ENCODE results near the gene NT5DC1. TPM values are rescaled to one million over a fixed set of nuclear protein-coding genes. Genes with fewer than 3 reads are reported as not detected.

Gene NT5DC1
- total RNA-seq, 1 experiment from 2014 or later = 27.6 TPM

- ChIA-PET POLR2A (no interaction called here), CTCF (interaction anchor here (0.6 to 1.0 kb wide), 2 partner anchors 11 to 23 kb away, joined by 3 to 5 read pairs; no protein-coding TSS in a partner anchor)
- H3K27me3 Mint-ChIP-seq (ENCODE audit: insufficient read depth, unreplicated experiment) = no peaks in the 10 kb centered on the region
- no peak overlapping the region for H3K4me3 Mint-ChIP-seq (ENCODE audit: unreplicated experiment)
- H3K36me3 Mint-ChIP-seq (ENCODE audit: insufficient read depth, unreplicated experiment) = no peaks in the 10 kb centered on the region
- no TSS peak for BruUV-seq (replicated peaks)
- H3K27ac Mint-ChIP-seq (ENCODE audit: low read depth, unreplicated experiment) = no peak overlapping the region
- no peaks in the 10 kb centered on the region for H3K4me1 Mint-ChIP-seq (ENCODE audit: insufficient read depth, unreplicated experiment)
- H3K9me3 Mint-ChIP-seq (ENCODE audit: unreplicated experiment) = no peaks in the 10 kb centered on the region
- intact Hi-C loops (cut with micrococcal nuclease) = no loop called here
- TF ChIP-seq, protein P1, sequence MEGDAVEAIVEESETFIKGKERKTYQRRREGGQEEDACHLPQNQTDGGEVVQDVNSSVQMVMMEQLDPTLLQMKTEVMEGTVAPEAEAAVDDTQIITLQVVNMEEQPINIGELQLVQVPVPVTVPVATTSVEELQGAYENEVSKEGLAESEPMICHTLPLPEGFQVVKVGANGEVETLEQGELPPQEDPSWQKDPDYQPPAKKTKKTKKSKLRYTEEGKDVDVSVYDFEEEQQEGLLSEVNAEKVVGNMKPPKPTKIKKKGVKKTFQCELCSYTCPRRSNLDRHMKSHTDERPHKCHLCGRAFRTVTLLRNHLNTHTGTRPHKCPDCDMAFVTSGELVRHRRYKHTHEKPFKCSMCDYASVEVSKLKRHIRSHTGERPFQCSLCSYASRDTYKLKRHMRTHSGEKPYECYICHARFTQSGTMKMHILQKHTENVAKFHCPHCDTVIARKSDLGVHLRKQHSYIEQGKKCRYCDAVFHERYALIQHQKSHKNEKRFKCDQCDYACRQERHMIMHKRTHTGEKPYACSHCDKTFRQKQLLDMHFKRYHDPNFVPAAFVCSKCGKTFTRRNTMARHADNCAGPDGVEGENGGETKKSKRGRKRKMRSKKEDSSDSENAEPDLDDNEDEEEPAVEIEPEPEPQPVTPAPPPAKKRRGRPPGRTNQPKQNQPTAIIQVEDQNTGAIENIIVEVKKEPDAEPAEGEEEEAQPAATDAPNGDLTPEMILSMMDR (IDR thresholded peaks at IDR 0.05; ENCODE audit: unreplicated experiment) = no peak
- DNase-seq (ENCODE audit: unreplicated experiment) = no peak
Observed at GRCh38 chr6:116144605-116145004, 44.0 kb downstream of the NT5DC1 start.

- Mint-ChIP-seq H3K36me3 (ENCODE audit: insufficient read depth, unreplicated experiment) (no peaks in the 10 kb centered on the region), H3K4me3 (ENCODE audit: unreplicated experiment) (no peak overlapping the region), H3K27me3 (ENCODE audit: insufficient read depth, unreplicated experiment) (no peaks in the 10 kb centered on the region), H3K27ac (ENCODE audit: low read depth, unreplicated experiment) (no peak overlapping the region), H3K9me3 (ENCODE audit: unreplicated experiment) (no peaks in the 10 kb centered on the region), H3K4me1 (ENCODE audit: insufficient read depth, unreplicated experiment) (no peaks in the 10 kb centered on the region)
- intact Hi-C loops (cut with micrococcal nuclease) = no loop called here
- no TSS peak for BruUV-seq (replicated peaks)
- POLR2A ChIA-PET = no interaction called here
- CTCF ChIA-PET = interaction anchor here (0.5 to 0.6 kb wide), 2 partner anchors 108 to 235 kb away, joined by 3 read pairs; no protein-coding TSS in a partner anchor
- no peak for DNase-seq (ENCODE audit: unreplicated experiment)
- TF ChIP-seq, protein P1 (IDR thresholded peaks at IDR 0.05; ENCODE audit: unreplicated experiment) = no peak
Observed at GRCh38 chr6:116145803-116146675, 45.4 kb downstream of the NT5DC1 start.

- Mint-ChIP-seq H3K36me3 (ENCODE audit: insufficient read depth, unreplicated experiment) (no peaks in the 10 kb centered on the region), H3K9me3 (ENCODE audit: unreplicated experiment) (no peaks in the 10 kb centered on the region), H3K27ac (ENCODE audit: low read depth, unreplicated experiment) (no peak overlapping the region), H3K4me3 (ENCODE audit: unreplicated experiment) (no peak overlapping the region), H3K27me3 (ENCODE audit: insufficient read depth, unreplicated experiment) (no peaks in the 10 kb centered on the region), H3K4me1 (ENCODE audit: insufficient read depth, unreplicated experiment) (no peaks in the 10 kb centered on the region)
- DNase-seq (ENCODE audit: unreplicated experiment) = no peak
- POLR2A ChIA-PET = interaction anchor here (0.6 kb wide), 1 partner anchor 52 kb away, joined by 3 read pairs; the partner anchor contains the start of gene NT5DC1
- CTCF ChIA-PET = no interaction called here
- intact Hi-C loops (cut with micrococcal nuclease) = no loop called here
- no TSS peak for BruUV-seq (replicated peaks)
- TF ChIP-seq, protein P1 (IDR thresholded peaks at IDR 0.05; ENCODE audit: unreplicated experiment) = no peak
Observed at GRCh38 chr6:116152620-116153019, 52.0 kb downstream of the NT5DC1 start.

DNA sequence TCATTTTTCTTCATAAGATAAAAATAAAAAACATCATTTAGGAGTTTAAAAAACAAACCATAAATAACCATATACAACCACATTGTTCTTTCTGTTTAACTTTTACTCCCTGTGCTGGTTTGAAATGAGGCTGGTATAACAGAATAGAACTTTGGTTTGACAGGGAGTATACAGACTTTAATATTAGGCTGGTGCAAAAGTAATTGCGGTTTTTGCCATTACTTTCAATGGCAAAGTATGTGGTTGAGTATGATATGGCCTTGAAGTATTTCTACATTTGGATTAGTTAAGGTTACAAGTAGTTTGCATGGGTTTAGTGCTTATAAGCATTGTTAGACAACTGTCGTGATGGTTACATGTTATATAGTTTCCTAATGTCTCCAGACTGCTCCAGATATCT lies 54.2 kb downstream of the NT5DC1 start:
- Mint-ChIP-seq H3K27me3 (ENCODE audit: insufficient read depth, unreplicated experiment) (no peaks in the 10 kb centered on the region), H3K4me3 (ENCODE audit: unreplicated experiment) (no peak overlapping the region), H3K9me3 (ENCODE audit: unreplicated experiment) (no peaks in the 10 kb centered on the region), H3K36me3 (ENCODE audit: insufficient read depth, unreplicated experiment) (no peaks in the 10 kb centered on the region), H3K4me1 (ENCODE audit: insufficient read depth, unreplicated experiment) (no peaks in the 10 kb centered on the region), H3K27ac (ENCODE audit: low read depth, unreplicated experiment) (no peak overlapping the region)
- TF ChIP-seq, protein P1 (IDR thresholded peaks at IDR 0.05; ENCODE audit: unreplicated experiment) = no peak
- ChIA-PET CTCF (no interaction called here), POLR2A (no interaction called here)
- BruUV-seq (replicated peaks) = no TSS peak
- DNase-seq (ENCODE audit: unreplicated experiment) = no peak
- intact Hi-C loops (cut with micrococcal nuclease) = no loop called here

Measured in MCF 10A (cell line).